Gastrocnemius medialis (tissue), 4 donors: ENCODE results near the gene SNRK.

Source experiments
- POLR2A ChIP-seq, 2 donors: fragments of 450-650 bp; IDR thresholded peaks; one replicate each; pipeline ENCODE4 v1.6.1; 2017; ENCODE audit warnings: antibody characterized with exemption in 2 of 2, mild to moderate bottlenecking in 2 of 2, moderate library complexity in 2 of 2
- TF ChIP-seq, protein P1 (sequence below), 5 experiments: fragments of 450-650 bp in 3 of 5; fragments of 200-600 bp in 2 of 5; sonication (generic) in 2 of 5; IDR thresholded peaks in 4 of 5; conservative IDR thresholded peaks in 1 of 5; 1 replicate in 4 of 5; 2 replicates in 1 of 5; pipeline ENCODE4 v1.5.1; 2016 to 2019; ENCODE audit warnings: antibody characterized with exemption in 5 of 5, mild to moderate bottlenecking in 3 of 5, moderate library complexity in 3 of 5

GRCh38 chr3:43353393-43353792, 67.1 kb downstream of the SNRK start:
- TF ChIP-seq, protein P1, sequence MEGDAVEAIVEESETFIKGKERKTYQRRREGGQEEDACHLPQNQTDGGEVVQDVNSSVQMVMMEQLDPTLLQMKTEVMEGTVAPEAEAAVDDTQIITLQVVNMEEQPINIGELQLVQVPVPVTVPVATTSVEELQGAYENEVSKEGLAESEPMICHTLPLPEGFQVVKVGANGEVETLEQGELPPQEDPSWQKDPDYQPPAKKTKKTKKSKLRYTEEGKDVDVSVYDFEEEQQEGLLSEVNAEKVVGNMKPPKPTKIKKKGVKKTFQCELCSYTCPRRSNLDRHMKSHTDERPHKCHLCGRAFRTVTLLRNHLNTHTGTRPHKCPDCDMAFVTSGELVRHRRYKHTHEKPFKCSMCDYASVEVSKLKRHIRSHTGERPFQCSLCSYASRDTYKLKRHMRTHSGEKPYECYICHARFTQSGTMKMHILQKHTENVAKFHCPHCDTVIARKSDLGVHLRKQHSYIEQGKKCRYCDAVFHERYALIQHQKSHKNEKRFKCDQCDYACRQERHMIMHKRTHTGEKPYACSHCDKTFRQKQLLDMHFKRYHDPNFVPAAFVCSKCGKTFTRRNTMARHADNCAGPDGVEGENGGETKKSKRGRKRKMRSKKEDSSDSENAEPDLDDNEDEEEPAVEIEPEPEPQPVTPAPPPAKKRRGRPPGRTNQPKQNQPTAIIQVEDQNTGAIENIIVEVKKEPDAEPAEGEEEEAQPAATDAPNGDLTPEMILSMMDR (IDR thresholded peaks at IDR 0.05 in 4 of 5, conservative IDR thresholded peaks at IDR 0.05 in 1 of 5), result no peak
- no peak for TF ChIP-seq POLR2A (IDR thresholded peaks at IDR 0.05)
